Ovary (tissue), 9 donors: ENCODE results near the gene GPR27. TPM values are rescaled to one million over a fixed set of nuclear protein-coding genes. Genes with fewer than 3 reads are reported as not detected.

ENCODE experiments used
- DNase-seq, 5 donors: peaks; one replicate each; pipeline ENCODE4 v3.0.0-alpha.2; 2019 to 2020
- H3K27ac ChIP-seq, 2 donors: fragments of 200-600 bp; one replicate each; pipeline versions ENCODE4 v1.5.1 to v1.8.0; 2019 to 2022
- H3K27me3 ChIP-seq: fragments of 200-600 bp; one replicate; pipeline ENCODE4 v1.8.0; 2022
- H3K36me3 ChIP-seq: fragments of 200-600 bp; sonication (generic); one replicate; pipeline ENCODE4 v1.5.1; 2019
- H3K4me1 ChIP-seq: one replicate; pipeline ENCODE4 v1.8.1; 2013; ENCODE audit warnings: mild to moderate bottlenecking, moderate library complexity; ENCODE audit not compliant: insufficient read depth
- H3K4me3 ChIP-seq: fragments of 200-600 bp; sonication (generic); one replicate; pipeline ENCODE4 v1.5.1; 2017
- H3K9me3 ChIP-seq, 2 donors: fragments of 200-600 bp in 1 of 2; sonication (generic) in 1 of 2; one replicate each; pipeline versions ENCODE4 v1.5.1 to v1.8.1; 2013 to 2019; ENCODE audit warnings: mild to moderate bottlenecking in 1 of 2, moderate library complexity in 1 of 2
- EP300 ChIP-seq: sonication (generic); formaldehyde crosslinking; IDR thresholded peaks from one replicate; pipeline ENCODE4 v1.6.1; 2017; ENCODE audit warnings: antibody characterized with exemption
- POLR2A ChIP-seq: fragments of 450-650 bp; IDR thresholded peaks from one replicate; pipeline ENCODE4 v1.6.1; 2017; ENCODE audit warnings: antibody characterized with exemption, mild to moderate bottlenecking, moderate library complexity
- WGBS, 3 donors: extraction: QIAGEN DNeasy Blood & Tissue Kit in 1 of 3; methylation state at CpG; one replicate each; pipeline versions ENCODE4 v1.1.5 to v1.1.7; 2013 to 2017; 5-methylcytosine and 5-hydroxymethylcytosine counted together
- intact Hi-C, 4 donors: fragments of 100-400 bp; cut with DNase I; formaldehyde crosslinking; loops; one replicate each; pipeline versions ENCODE4 v1.11.0 to v1.15.1; 2022 to 2023
- polyA plus RNA-seq, 2 donors: library from polyadenylated mRNA; stranded (reverse); fragments of 200-250 nt in 1 of 2; fragments of 350-450 nt in 1 of 2; fragmentation: Illumina TruSeq in 1 of 2; extraction: RNeasy Lipid Tissue Mini Kit (QIAGEN cat#74804) in 1 of 2; gene quantifications; one replicate each; pipeline ENCODE4 v1.2.3, GENCODE V29; 2013 to 2014
- total RNA-seq, 7 donors: library from RNA; depleted of rRNA in 2 of 7; stranded (reverse); fragments of >200 nt in 2 of 7; fragmentation: NEBNext Ultra II Directional in 3 of 7; extraction: Animal tissue kit (Norgen Biotek cat#: 25700) in 3 of 7; gene quantifications; one replicate each; pipeline versions ENCODE4 v1.1.0 to v1.2.4, GENCODE V29; 2016 to 2023
- TF ChIP-seq, protein P1 (sequence below), 3 donors: fragments of 450-650 bp in 2 of 3; fragments of 200-600 bp in 1 of 3; IDR thresholded peaks; one replicate each; pipeline versions ENCODE4 v1.5.1 to v1.8.0; 2016 to 2022; ENCODE audit warnings: antibody characterized with exemption in 3 of 3, mild to moderate bottlenecking in 1 of 3
- donor health status: DM: no; HTN: no; CAD: no; lungs with moderate emphysema.
- donor health status: DM: no; HTN: no; CAD: no.
- donor health status: Bipolar disorder and iron deficiency.
- donor health status: DM: yes; HTN: yes; CAD: no.
- donor health status: DM: no; HTN: no; CAD: no.
- donor health status: DM: yes; HTN: yes; CAD: no.

Gene GPR27
- total and polyA plus RNA-seq, 9 donors, result 2.1 to 12.7 (median 6.1) TPM

GRCh38 chr3:71803248-71803647, 49.6 kb downstream of the GPR27 start:
- no peak for TF ChIP-seq EP300
- TF ChIP-seq, protein P1, sequence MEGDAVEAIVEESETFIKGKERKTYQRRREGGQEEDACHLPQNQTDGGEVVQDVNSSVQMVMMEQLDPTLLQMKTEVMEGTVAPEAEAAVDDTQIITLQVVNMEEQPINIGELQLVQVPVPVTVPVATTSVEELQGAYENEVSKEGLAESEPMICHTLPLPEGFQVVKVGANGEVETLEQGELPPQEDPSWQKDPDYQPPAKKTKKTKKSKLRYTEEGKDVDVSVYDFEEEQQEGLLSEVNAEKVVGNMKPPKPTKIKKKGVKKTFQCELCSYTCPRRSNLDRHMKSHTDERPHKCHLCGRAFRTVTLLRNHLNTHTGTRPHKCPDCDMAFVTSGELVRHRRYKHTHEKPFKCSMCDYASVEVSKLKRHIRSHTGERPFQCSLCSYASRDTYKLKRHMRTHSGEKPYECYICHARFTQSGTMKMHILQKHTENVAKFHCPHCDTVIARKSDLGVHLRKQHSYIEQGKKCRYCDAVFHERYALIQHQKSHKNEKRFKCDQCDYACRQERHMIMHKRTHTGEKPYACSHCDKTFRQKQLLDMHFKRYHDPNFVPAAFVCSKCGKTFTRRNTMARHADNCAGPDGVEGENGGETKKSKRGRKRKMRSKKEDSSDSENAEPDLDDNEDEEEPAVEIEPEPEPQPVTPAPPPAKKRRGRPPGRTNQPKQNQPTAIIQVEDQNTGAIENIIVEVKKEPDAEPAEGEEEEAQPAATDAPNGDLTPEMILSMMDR (IDR thresholded peaks at IDR 0.05), result no peak
- no peak for TF ChIP-seq POLR2A
- WGBS, 3 donors, result 91 to 96% (median 94%) methylated on average over 3 of the region's 3 CpGs
- no peaks in the 10 kb centered on the region for H3K27me3 ChIP-seq
- H3K27ac ChIP-seq, result no peak overlapping the region
- no peaks in the 10 kb centered on the region for H3K36me3 ChIP-seq
- H3K4me1 ChIP-seq, result no peaks in the 10 kb centered on the region
- H3K9me3 ChIP-seq, result no peaks in the 10 kb centered on the region
- DNase-seq, result no peak
- intact Hi-C loops, result no loop called here
- no peak overlapping the region for H3K4me3 ChIP-seq

- Histone ChIP-seq H3K9me3 (no peaks in the 10 kb centered on the region), H3K27ac (no peak overlapping the region), H3K4me3 (no peak overlapping the region), H3K27me3 (no peaks in the 10 kb centered on the region), H3K4me1 (no peaks in the 10 kb centered on the region), H3K36me3 (no peaks in the 10 kb centered on the region)
- TF ChIP-seq, protein P1 (IDR thresholded peaks at IDR 0.05), result no peak
- no peak for DNase-seq
- WGBS, 3 donors, result 87 to 94% (median 89%) methylated on average over 3 of the region's 3 CpGs
- intact Hi-C loops, result no loop called here
Observed at GRCh38 chr3:71805199-71805598, 51.5 kb downstream of the GPR27 start.

DNA sequence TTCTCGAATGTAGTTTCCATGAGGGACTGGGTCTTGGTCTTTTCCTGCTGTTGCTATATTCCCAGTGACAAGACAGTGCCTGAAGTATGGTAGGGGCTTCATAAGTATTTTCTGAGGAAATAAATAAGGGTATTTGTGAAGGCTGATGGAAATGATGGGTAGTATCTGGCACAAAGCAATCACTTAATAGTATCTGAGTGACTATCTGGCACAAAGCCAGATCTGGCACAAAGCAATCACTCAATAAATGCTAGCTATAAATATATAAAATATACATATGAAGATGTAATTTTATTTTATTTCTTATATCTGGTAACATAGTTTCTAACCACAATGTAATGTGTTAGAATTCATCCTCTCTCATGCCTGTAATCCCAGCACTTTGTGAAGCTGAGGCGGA, 52.0 kb downstream of the GPR27 start:
- TF ChIP-seq, protein P1 (IDR thresholded peaks at IDR 0.05), result no peak
- no peak for TF ChIP-seq POLR2A
- no peak for TF ChIP-seq EP300
- Histone ChIP-seq H3K4me3 (no peak overlapping the region), H3K27me3 (no peaks in the 10 kb centered on the region), H3K4me1 (no peaks in the 10 kb centered on the region), H3K27ac (no peak overlapping the region), H3K9me3 (no peaks in the 10 kb centered on the region), H3K36me3 (no peaks in the 10 kb centered on the region)
- intact Hi-C loops, result no loop called here
- 90 to 95% (median 91%) methylated on average over 2 of the region's 2 CpGs for WGBS, 3 donors
- DNase-seq, result no peak

Other genes with a start within 250 kb of the GPR27 start
- 100 to 1,000 TPM in 6 of 7 donors, 10 to 100 TPM in 1; 89.4 to 126 (median 119) TPM for gene FOXP1, start 170.1 kb upstream of the GPR27 start, total RNA-seq
- gene FOXP1, start 170.1 kb upstream of the GPR27 start, polyA plus RNA-seq, result 10 to 100 TPM; 31.7 to 42.6 TPM
- 10 to 100 TPM; 13.0 to 51.7 (median 42.5) TPM for gene EIF4E3, start 28.5 kb upstream of the GPR27 start, total RNA-seq
- gene EIF4E3, start 28.5 kb upstream of the GPR27 start, polyA plus RNA-seq, result 10 to 100 TPM; 16.4 to 33.4 TPM
- under 1 TPM in 3 of 7 donors, not detected in 4; 0.12 to 0.25 (median 0.20) TPM for gene PROK2, start 31.3 kb downstream of the GPR27 start, total RNA-seq
- under 1 TPM; 0.08 to 0.45 TPM for gene PROK2, start 31.3 kb downstream of the GPR27 start, polyA plus RNA-seq